DMS114 treated with DMSO at 0.1 percent for 48 hours (cell line): Measurements from ENCODE around the gene TLN1.
A peak's percentile ranks its signal among the peaks of the same experiment; 100 is the strongest.

ENCODE experiments used
- DNase-seq: peaks from one replicate; lab custom pipeline; 2025; ENCODE audit not compliant: unreplicated experiment; lab: John Stamatoyannopoulos, UW

The TLN1 gene

GRCh38 chr9:35665471-35665818 is 66.5 kb downstream of the TLN1 start:
- no peak for DNase-seq

DNA sequence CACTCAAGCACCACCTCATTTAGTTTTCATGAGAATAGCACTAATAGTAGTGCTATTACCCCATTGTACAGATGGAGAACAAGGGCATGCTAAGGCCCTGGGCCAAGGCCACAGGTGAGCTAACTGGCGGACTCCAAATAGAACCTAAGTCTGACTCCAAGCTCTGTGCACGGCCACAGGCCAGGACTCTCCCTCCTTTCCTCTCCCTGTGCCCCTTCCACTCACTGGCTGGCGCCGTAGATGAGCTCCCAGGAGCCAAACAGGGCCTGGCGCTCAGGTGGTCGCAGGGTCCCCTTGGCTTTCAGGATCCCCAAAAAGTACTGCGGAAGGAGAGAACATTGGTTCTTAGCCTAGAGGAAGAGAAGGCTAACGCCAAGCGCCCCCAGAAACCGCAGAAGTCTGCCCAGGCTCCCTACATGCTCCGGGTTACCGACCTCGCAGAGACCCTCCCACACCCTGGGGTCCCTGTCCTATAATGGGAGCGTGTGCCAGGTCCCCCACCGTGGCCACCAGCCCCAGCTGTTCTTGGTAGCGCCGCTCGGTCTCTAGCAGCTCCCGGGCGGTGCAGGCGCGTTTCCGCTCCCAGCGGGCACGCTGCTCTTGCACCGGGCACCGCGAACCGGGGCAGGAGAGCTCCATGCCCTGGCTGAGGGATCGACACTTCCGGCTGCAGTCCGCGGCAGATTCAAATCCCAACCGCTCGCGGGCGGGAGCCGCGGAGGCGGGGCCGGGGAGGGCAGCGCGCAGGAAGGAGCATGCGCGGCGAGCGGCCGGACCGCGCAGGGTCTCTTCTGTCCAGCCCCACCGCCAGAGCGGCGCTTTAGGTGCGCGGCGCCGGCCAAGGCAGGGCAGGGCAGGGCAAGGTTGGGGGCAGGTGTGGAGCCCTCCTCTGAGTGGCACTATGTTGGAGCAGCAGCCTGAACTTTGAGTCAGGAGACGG is 67.2 kb downstream of the TLN1 start, which contains the start of gene ARHGEF39:
ARHGEF39 (minus strand) TSS at position 665 of the 940 bp plus-strand sequence; CDS start at position 639, 26 bp downstream.
- peak; percentile 42 for DNase-seq

- DNase-seq: no peak
Observed at GRCh38 chr9:35662437-35662836, 69.6 kb downstream of the TLN1 start.

GRCh38 chr9:35661756-35662350 is 70.1 kb downstream of the TLN1 start:
- no peak for DNase-seq

DNA sequence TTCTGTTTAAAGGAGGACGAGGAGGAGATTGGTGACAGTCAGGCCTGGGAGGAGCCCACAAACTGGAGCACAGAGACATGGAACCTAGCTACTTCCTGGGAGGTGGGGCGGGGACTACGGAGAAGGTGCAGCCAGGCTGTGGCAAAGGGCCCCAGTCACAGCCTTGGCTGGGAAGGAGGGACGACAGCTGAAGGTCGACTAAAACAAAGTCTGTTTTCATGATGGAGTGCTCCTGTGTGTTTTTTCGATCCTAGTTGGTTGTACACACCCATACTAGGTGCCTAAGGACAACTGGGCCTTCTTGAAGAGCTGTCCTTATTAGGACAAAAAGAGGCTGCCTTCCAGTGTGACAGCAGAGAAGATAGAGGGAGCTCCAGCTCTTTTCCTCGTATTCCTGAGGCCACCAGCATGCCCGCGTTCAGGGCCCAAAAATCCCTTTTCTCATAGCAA is 71.0 kb downstream of the TLN1 start:
- DNase-seq: peak; percentile 30

DNA sequence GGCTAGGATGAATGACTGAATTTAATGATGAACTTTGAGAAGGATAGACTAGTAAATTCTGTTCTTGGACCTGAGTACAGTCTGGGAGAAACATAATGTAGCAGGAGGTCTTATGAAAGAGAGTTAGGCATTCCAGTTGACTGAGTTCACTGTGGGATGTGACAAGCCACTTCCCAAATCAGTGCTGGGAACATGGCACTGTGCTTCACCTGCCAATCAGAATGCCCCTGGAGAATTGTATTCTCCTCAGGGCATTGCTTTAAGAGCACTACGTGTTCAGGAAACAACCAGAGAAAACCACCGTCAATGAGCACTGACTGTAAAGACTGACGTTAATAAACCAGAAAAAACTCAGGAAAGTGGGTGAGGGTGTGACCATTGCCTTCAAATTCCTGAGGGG is 72.7 kb downstream of the TLN1 start:
- DNase-seq: no peak

DNA sequence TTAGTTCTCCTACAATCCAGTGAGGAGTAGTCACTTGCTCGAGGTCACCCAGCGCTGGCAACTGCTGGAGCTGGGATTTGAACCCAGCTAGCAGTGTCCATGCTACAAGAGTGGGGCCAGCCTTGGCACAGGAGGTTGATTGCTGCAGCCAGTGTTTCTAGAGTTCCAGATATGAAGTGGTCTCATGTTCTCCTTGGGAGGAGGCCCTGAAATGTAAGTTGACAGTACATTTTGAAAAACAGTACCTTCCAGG is 73.1 kb downstream of the TLN1 start:
- DNase-seq: peak; percentile 24

GRCh38 chr9:35658137-35658967 is 73.6 kb downstream of the TLN1 start, which contains the start of gene CCDC107:
Gene CCDC107 (plus strand): TSS chr9:35658292. CDS start chr9:35658380, 88 bp downstream.
- peak; percentile 77 for DNase-seq

GRCh38 chr9:35657546-35658136 is 74.4 kb downstream of the TLN1 start, which contains the start of gene RMRP:
Gene RMRP (minus strand): TSS chr9:35658019.
- peak; percentile 92 for DNase-seq

DNA sequence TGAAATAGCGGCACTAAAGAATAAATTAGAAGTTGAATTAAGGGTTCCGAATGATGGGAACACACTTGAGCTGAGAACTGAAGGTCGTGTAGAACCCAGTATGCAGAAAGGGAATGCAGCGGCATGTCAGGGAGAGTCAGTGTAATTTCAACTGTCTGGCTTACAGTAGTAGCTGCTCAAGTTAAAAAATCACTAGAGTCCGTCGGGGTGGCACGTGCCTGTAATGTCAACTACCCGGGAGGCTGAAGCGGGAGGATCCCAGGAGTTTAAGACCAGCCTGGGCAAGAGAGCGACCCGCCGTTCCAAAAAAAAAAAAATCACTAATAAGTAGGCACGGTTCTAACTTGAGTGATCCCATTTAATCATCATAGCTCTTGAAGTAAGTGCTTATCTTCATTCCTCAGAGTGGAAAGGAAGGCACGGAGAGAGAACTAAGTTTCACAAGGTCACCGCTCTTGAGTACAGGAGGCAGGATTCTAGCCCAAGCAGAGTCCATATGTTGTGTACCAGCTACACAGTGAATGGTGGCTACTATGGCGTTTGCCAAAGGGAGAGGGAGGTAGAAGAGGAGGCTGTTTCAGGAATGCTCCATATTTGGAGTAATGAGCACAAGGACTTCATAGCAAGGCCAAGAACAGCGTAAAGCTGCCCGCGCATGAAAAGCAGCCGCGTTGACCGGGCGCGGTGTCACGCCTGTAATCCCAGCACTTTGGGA is 75.0 kb downstream of the TLN1 start:
- DNase-seq: no peak

GRCh38 chr9:35656348-35656747 is 75.6 kb downstream of the TLN1 start:
- no peak for DNase-seq

- no peak for DNase-seq
Observed at GRCh38 chr9:35653611-35654010, 78.4 kb downstream of the TLN1 start.

DNA sequence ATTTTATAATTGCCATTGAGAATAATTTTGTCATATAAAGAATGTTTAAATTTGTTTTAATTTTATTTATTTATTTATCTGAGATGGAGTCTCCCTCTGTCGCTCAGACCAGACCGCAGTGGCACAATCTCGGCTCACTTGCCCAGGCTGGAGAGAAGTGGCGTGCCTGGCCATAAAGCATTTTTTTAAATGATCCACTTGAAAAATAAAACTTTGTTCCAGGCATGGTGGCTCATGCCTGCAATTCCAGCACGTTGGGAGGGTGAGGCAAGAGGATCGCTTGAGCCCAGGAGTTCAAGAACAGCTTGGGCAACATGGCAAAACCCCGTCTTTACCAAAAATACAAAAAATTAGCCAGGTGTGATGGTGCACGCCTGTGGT is 79.2 kb downstream of the TLN1 start:
- DNase-seq: no peak

DNA sequence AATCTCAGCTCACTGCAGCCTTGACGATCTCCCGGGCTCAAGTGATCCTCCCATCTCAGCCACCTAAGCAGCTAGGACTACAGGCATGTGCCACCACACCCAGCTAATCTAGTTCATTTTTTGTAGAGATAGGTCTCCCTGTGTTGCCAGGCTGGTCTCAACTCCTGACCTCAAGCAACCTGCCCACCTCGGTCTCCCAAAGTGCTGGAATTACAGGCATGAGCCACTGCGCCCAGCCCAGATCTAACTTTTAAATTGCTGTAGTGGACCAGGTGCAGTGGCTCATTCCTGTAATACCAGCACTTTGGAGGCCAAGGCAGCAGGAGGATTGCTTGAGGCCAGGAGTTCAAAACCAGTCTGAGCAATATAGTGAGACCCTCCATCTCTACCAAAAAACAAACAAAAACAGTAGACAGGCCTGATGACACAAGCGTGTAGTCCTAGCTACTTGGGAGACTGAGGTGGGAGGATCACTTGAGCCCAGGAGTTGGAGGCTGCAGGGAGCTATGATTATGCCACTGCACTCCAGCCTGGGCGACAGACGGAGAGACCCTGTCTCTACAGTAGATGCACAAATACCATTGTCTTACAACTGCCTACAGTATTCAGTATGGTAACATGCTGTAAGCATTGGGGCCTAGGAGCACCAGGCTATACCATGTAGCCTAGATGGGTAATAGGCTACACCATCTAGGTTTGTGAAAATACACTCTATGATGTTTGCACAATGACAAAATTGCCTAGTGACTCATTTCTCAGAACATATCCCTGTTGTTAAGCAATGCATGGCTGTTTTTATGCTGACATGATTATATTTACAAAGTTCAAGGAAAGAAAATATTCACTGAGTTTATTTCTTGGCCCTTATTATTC is 79.8 kb downstream of the TLN1 start:
- no peak for DNase-seq

GRCh38 chr9:35650341-35651158 is 81.4 kb downstream of the TLN1 start, which contains the start of gene SIT1:
Gene SIT1 (minus strand): TSS chr9:35650931. CDS start chr9:35650853, 78 bp downstream.
- DNase-seq: no peak

DNA sequence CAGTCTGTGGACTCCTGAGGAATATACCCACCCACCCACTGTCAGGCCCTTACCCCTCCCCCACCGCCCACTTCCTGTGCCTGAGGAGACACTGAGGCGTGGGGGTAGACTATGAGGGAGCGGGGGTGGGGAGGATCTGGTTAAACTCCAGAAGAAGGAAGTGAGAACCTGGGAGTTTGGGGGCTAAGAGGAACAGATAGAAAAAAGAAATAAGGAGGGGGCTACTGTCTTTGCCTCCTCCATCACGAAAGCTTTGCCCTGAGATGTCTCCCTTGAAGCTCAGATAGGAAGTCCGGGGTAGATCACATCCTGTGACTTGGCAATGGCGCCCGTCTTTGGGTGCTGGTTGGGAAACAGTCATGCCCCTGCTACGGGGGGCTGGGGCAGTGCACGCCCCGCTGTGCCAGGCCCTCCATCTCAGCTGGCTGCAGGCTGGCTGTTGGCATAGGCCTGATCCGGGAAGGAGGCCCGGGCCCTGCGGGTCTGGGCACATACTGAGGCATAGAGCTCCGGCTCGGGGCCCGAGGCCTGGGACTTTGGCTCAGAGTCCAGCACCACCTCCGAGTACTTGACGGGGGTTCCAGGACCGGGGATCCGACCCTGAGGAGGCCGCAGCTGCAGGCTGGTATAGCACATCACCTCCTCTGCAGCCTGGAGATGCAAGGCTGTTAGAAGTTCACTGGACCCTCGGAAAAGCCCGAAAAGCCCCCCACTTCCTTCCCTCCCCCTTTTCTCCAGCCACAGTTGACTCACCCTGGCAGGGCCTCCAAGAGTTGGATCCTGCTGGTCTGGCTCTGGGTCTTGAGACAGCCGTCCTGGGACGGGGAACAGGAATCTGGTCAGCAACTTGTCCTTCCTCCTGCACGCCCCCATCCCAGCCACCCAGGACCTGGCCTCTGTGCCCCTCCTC is 82.3 kb downstream of the TLN1 start:
- DNase-seq: no peak
